ENCODE results near the gene DNPH1. TPM values are rescaled to one million over a fixed set of nuclear protein-coding genes. Genes with fewer than 3 reads are reported as not detected.

The DNPH1 gene
- total and polyA plus RNA-seq, 9 of the 15 experiments (the other 6 are each of a cell fraction or from before 2014, with no cell fraction given) = 7.3 to 300 (median 68.7) TPM

GRCh38 chr6:43181942-43182860 is 47.1 kb downstream of the DNPH1 start, which contains the start of gene CUL9 (continued):
- peak; percentile 75; the same call in 1 of the 2 replicates for TF ChIP-seq OTX1 (CRISPR knock-in tag; IDR thresholded peaks at IDR 0.05)
- no peak for TF ChIP-seq IRF9 (tag; IDR thresholded peaks at IDR 0.05)
- no peak; a peak in 1 of 4 replicates for TF ChIP-seq ARNT (IDR thresholded peaks at IDR 0.05)
- TF ChIP-seq PCBP1 (IDR thresholded peaks at IDR 0.05; ENCODE audit: low read depth, low read length, poor library complexity, severe bottlenecking) = peak; percentile 97
- no peak for TF ChIP-seq KAT8 (IDR thresholded peaks at IDR 0.05; ENCODE audit: low read depth)
- TF ChIP-seq HIVEP1 (CRISPR knock-in tag; IDR thresholded peaks at IDR 0.05) = no peak
- peak; percentile 70 for TF ChIP-seq RNF2 (IDR thresholded peaks at IDR 0.05)
- no peak for TF ChIP-seq RFX7 (CRISPR knock-in tag; IDR thresholded peaks at IDR 0.05)
- TF ChIP-seq GATAD2A (IDR thresholded peaks at IDR 0.05) = peak; percentile 84
- peak; percentile 96 for TF ChIP-seq E2F6 (IDR thresholded peaks at IDR 0.05; ENCODE audit: borderline replicate concordance in 1 of 2, extremely low read depth in 1 of 2, insufficient read depth in 1 of 2, insufficient read length in 1 of 2, low read depth in 1 of 2, low read length in 1 of 2, poor library complexity in 1 of 2, severe bottlenecking in 1 of 2)
- TF ChIP-seq TRIM24 (IDR thresholded peaks at IDR 0.05) = 0 out of 4 replicates have a peak, but pooled peaks of 1 of the 2 experiments have one; percentile 16
- peak; percentile 46; the same call in 1 of the 2 replicates for TF ChIP-seq ETV1 (tag; conservative IDR thresholded peaks at IDR 0.05; ENCODE audit: low read depth)
- no peak for TF ChIP-seq MAFG (tag; conservative IDR thresholded peaks at IDR 0.05)
- TF ChIP-seq ZNF586 (CRISPR knock-in tag; conservative IDR thresholded peaks at IDR 0.05) = no peak
- TF ChIP-seq SRSF9 (IDR thresholded peaks at IDR 0.05; ENCODE audit: borderline replicate concordance, low read depth, low read length) = no peak
- no peak for TF ChIP-seq KHSRP (IDR thresholded peaks at IDR 0.05)
- no peak for TF ChIP-seq NFE2 (IDR thresholded peaks at IDR 0.05; ENCODE audit: low read depth)
- TF ChIP-seq CLOCK (CRISPR knock-in tag; IDR thresholded peaks at IDR 0.05; ENCODE audit: borderline replicate concordance) = no peak
- peak in 1 of 2 experiments; percentile 90; a peak in 1 of 4 replicates for TF ChIP-seq TEAD1 (CRISPR knock-in tag; IDR thresholded peaks at IDR 0.05)
- no peak for TF ChIP-seq NCOA4 (IDR thresholded peaks at IDR 0.05; ENCODE audit: partially characterized antibody)
- TF ChIP-seq ZNF764 (CRISPR knock-in tag; IDR thresholded peaks at IDR 0.05; ENCODE audit: low read depth) = no peak
- TF ChIP-seq EWSR1 (IDR thresholded peaks at IDR 0.05; ENCODE audit: borderline replicate concordance, low read depth, partially characterized antibody) = no peak
- no peak for TF ChIP-seq SREBF1 (IDR thresholded peaks at IDR 0.05; ENCODE audit: borderline replicate concordance, low read depth, low read length)
- TF ChIP-seq ZNF24 (IDR thresholded peaks at IDR 0.05) = 0 out of 2 replicates have a peak, but pooled peaks have one; percentile 46
- no peak for TF ChIP-seq PHTF2 (CRISPR knock-in tag; IDR thresholded peaks at IDR 0.05)
